Effector memory CD4-positive, alpha-beta T cell (primary cell): ENCODE data around the gene TRABD.

Experiments used
- DNase-seq, 3 donors: peaks; one replicate each; pipeline ENCODE4 v3.0.0-alpha.2; 2020
- H3K27ac ChIP-seq: 2 replicates; pipeline ENCODE4 v1.7.0; 2013; ENCODE audit warnings: mild to moderate bottlenecking, low read length, moderate library complexity; ENCODE audit not compliant: insufficient read depth, poor library complexity, severe bottlenecking
- H3K27me3 ChIP-seq: replicated peaks from 2 replicates; pipeline ENCODE4 v1.7.0; 2013; ENCODE audit warnings: mild to moderate bottlenecking, low read length; ENCODE audit not compliant: insufficient read depth, control insufficient read depth, poor library complexity, severe bottlenecking
- H3K36me3 ChIP-seq: 2 replicates; pipeline ENCODE4 v1.7.0; 2013; ENCODE audit warnings: mild to moderate bottlenecking, low read length, moderate library complexity; ENCODE audit not compliant: control insufficient read depth, insufficient read depth
- H3K4me1 ChIP-seq: 2 replicates; pipeline ENCODE4 v1.7.0; 2013; ENCODE audit warnings: low read length, mild to moderate bottlenecking; ENCODE audit not compliant: control insufficient read depth, insufficient read depth, poor library complexity, severe bottlenecking
- H3K4me3 ChIP-seq: 2 replicates; pipeline ENCODE4 v1.7.0; 2013; ENCODE audit warnings: low read length, low read depth, mild to moderate bottlenecking; ENCODE audit not compliant: insufficient read depth, poor library complexity, severe bottlenecking
- H3K9me3 ChIP-seq: 2 replicates; pipeline ENCODE4 v1.7.0; 2013; ENCODE audit warnings: mild to moderate bottlenecking, low read length, moderate library complexity; ENCODE audit not compliant: control insufficient read depth

Gene TRABD

GRCh38 chr22:50226875-50227165, 41.1 kb downstream of the TRABD start:
- H3K4me3 ChIP-seq: no peak overlapping the region

DNA sequence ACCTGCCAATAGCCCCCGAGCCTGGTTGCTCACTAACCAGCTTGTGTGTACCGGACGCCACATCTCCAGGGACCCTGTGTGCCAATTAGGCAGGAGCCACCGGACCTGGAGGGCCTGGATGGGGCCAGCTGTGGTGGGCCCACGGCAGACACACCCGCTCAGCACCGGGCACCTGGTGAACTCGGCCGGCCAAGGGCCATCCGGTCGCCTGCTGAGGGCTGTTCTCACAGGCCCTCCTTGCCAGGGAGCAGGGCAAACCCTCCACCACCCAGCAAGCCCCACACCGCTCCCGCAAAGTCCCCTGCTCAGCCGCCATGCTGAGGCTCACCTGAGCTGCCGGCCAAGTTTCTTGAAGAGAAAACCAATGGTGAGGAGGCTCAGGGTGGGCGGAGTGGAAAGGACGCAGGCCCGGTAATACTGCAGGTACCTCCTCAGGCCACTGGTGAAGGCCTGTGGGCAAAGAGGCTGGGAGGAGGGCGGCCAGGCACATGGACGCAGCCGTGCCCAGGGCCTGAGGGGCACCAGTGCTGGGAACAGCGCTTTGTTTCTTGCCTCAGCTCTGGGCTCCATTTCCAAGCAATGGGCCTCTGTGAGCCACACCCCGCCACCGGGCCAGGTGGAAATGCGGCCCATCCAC, 42.0 kb downstream of the TRABD start:
- Histone ChIP-seq H3K9me3 (no peaks in the 10 kb centered on the region), H3K4me3 (no peak overlapping the region), H3K4me1 (no peaks in the 10 kb centered on the region), H3K36me3 (peaks cover 48% of the 10 kb centered on the region), H3K27me3 (no peaks in the 10 kb centered on the region), H3K27ac (no peak overlapping the region)
- DNase-seq: no peak

More at GRCh38 chr22:50226875-50227165, 41.1 kb downstream of the TRABD start:
- peaks cover 56% of the 10 kb centered on the region for H3K36me3 ChIP-seq
- H3K9me3 ChIP-seq: no peaks in the 10 kb centered on the region
- DNase-seq: no peak
- no peak overlapping the region for H3K27ac ChIP-seq
- H3K4me1 ChIP-seq: no peaks in the 10 kb centered on the region
- H3K27me3 ChIP-seq: no peaks in the 10 kb centered on the region

DNA sequence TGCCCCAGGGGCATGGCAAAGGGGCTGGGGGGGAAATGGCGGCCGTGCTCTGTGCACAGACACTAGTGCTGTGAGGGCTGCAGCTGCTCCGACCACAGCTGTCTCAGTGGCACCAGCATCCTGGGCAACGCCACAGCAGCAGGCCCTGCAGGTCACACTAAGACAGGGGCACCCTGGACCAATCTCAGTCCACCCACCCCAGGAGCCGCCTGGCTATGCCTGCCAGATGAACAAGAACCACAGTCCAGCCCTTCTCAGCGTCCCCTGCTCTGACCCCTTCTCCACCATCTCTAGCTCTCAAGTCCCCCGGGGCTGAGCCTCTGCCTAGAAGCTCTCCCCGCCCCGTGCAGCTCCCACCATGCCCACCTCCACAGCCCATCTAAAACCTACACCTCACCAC, 42.7 kb downstream of the TRABD start:
- Histone ChIP-seq H3K27me3 (no peaks in the 10 kb centered on the region), H3K27ac (no peak overlapping the region), H3K4me3 (no peak overlapping the region), H3K36me3 (peaks cover 46% of the 10 kb centered on the region), H3K9me3 (no peaks in the 10 kb centered on the region), H3K4me1 (no peaks in the 10 kb centered on the region)
- DNase-seq: no peak

DNA sequence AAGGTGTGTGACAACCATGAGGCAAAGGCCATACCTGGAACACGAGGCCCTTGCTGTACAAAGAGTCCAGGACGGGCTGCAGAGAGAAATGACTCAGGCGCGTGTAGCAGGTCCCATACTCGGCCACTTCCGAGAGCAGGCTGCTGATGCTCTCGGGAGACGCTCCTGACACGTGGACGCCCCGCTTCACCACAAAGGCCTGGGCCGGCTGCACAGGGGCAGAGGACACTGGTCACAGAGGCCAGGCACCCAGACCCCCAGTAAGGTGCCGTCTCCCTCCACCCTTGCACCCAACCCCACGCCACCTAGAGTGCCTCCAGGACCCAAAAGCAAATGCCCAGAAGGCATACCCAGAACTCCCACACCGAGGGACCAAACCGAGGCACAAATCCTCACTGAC, 43.7 kb downstream of the TRABD start:
- Histone ChIP-seq H3K9me3 (no peaks in the 10 kb centered on the region), H3K27ac (no peak overlapping the region), H3K4me1 (no peaks in the 10 kb centered on the region), H3K36me3 (peaks cover 37% of the 10 kb centered on the region), H3K27me3 (no peaks in the 10 kb centered on the region), H3K4me3 (no peak overlapping the region)
- no peak for DNase-seq

- Histone ChIP-seq H3K4me3 (no peak overlapping the region), H3K27ac (no peak overlapping the region), H3K36me3 (peaks cover 35% of the 10 kb centered on the region), H3K27me3 (no peaks in the 10 kb centered on the region), H3K4me1 (no peaks in the 10 kb centered on the region), H3K9me3 (no peaks in the 10 kb centered on the region)
- DNase-seq: no peak
Measured at GRCh38 chr22:50232481-50233151, 46.9 kb downstream of the TRABD start.

DNA sequence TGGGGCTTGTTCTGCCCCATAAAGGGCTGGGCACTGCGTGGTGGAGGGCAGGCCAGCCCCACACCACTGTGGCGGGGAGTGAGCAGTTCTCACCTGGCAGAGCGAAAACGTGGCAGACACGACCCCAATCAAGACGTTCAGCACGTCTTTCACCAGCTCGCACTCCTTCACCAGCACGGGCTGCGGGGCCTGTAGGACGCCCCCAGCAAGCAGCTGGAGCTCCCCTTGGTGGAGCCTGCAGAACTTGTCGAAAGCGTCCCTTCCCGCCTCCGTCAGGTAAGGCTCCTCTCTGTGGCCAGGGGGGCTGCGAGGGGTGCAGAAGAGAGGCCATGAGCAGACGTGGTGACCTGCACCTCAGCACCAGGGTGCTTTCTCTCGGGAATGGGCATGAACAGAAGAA, 47.5 kb downstream of the TRABD start:
- no peaks in the 10 kb centered on the region for H3K9me3 ChIP-seq
- H3K4me1 ChIP-seq: no peaks in the 10 kb centered on the region
- no peak for DNase-seq
- H3K36me3 ChIP-seq: peaks cover 37% of the 10 kb centered on the region
- H3K4me3 ChIP-seq: no peak overlapping the region
- H3K27me3 ChIP-seq: no peaks in the 10 kb centered on the region
- H3K27ac ChIP-seq: no peak overlapping the region

GRCh38 chr22:50236731-50237409, 51.2 kb downstream of the TRABD start:
- DNase-seq: no peak
- H3K4me3 ChIP-seq: no peak overlapping the region
- H3K9me3 ChIP-seq: no peaks in the 10 kb centered on the region
- no peak overlapping the region for H3K27ac ChIP-seq
- H3K27me3 ChIP-seq: no peaks in the 10 kb centered on the region
- peaks cover 7% of the 10 kb centered on the region for H3K4me1 ChIP-seq
- peaks cover 32% of the 10 kb centered on the region for H3K36me3 ChIP-seq

GRCh38 chr22:50238755-50239154, 53.0 kb downstream of the TRABD start:
- Histone ChIP-seq H3K4me3 (no peak overlapping the region), H3K36me3 (peaks cover 26% of the 10 kb centered on the region), H3K27ac (no peak overlapping the region), H3K27me3 (no peaks in the 10 kb centered on the region), H3K9me3 (no peaks in the 10 kb centered on the region), H3K4me1 (peaks cover 20% of the 10 kb centered on the region)
- no peak for DNase-seq

DNA sequence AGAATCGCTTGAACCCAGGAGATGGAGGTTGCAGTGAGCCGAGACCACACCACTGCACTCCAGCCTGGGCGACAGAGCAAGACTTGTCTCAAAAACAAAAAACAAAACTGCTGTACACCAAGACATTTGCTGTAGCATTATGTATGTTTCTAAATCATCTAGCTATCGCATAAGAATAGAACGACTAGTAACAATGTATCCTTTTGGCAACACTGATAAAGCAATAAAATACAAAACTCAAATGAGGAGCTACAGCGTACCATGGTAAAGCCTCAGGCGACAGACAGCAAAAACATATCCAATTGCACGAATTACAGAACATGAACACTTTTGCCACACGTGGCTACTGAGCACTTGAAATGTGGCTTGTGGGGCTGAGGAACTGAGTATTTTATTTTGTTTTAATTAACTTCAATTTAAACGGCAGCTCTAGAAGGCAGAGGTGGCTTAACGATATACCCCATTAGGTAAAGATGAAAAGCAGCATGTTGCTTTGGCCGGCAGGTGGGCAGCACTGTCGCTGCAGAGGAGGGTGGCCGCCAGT, 56.8 kb downstream of the TRABD start:
- peak overlapping the region; percentile 13 for H3K27ac ChIP-seq
- H3K36me3 ChIP-seq: peaks cover 27% of the 10 kb centered on the region
- H3K27me3 ChIP-seq: no peaks in the 10 kb centered on the region
- H3K4me3 ChIP-seq: peak overlapping the region; percentile 28
- DNase-seq: no peak
- H3K4me1 ChIP-seq: peaks cover 41% of the 10 kb centered on the region
- no peaks in the 10 kb centered on the region for H3K9me3 ChIP-seq
